Natural killer cell (primary cell): ENCODE data around the gene CYP4F11. TPM values are rescaled to one million over a fixed set of nuclear protein-coding genes. Genes with fewer than 3 reads are reported as not detected.

Source experiments
- ATAC-seq, 3 donors: fragments of 150-1000 bp in 2 of 3; fragments of 200-7000 bp in 1 of 3; cut with Tn5 transposase; 1 replicate in 1 of 3; 2 replicates in 2 of 3; pipeline ENCODE4 v1.10.0; 2021; ENCODE audit warnings: mild to moderate bottlenecking in 2 of 3, moderate library complexity in 2 of 3
- DNase-seq, 2 donors: peaks; one replicate each; pipeline versions ENCODE4 v3.0.0 to v3.0.0-alpha.2; 2013 to 2021; ENCODE audit warnings: mixed read lengths in 1 of 2
- H3K27ac ChIP-seq: one replicate; pipeline ENCODE4 v1.5.1; 2013; ENCODE audit warnings: mild to moderate bottlenecking, low read length
- H3K27me3 ChIP-seq: one replicate; pipeline ENCODE4 v1.6.1; 2013; ENCODE audit warnings: low read length; ENCODE audit not compliant: control insufficient read depth, insufficient read depth
- H3K36me3 ChIP-seq: one replicate; pipeline ENCODE4 v1.6.1; 2013; ENCODE audit warnings: low read length; ENCODE audit not compliant: control insufficient read depth, insufficient read depth
- H3K4me1 ChIP-seq: one replicate; pipeline ENCODE4 v1.6.1; 2013; ENCODE audit warnings: low read length; ENCODE audit not compliant: control insufficient read depth, insufficient read depth
- H3K4me3 ChIP-seq: one replicate; pipeline ENCODE4 v1.5.1; 2013; ENCODE audit warnings: low read length
- H3K9me3 ChIP-seq: one replicate; pipeline ENCODE4 v1.6.1; 2013; ENCODE audit warnings: low read length; ENCODE audit not compliant: control insufficient read depth, insufficient read depth
- H3K27ac Mint-ChIP-seq, 2 donors: one replicate each; pipeline ENCODE4 v1.8.0; 2022; ENCODE audit warnings: mild to moderate bottlenecking in 2 of 2, mixed read lengths in 2 of 2, moderate library complexity in 1 of 2
- H3K27me3 Mint-ChIP-seq, 2 donors: one replicate each; pipeline ENCODE4 v1.8.0; 2022; ENCODE audit warnings: low read depth in 2 of 2, mixed read lengths in 2 of 2
- H3K36me3 Mint-ChIP-seq: one replicate; pipeline ENCODE4 v1.8.0; 2022; ENCODE audit warnings: mixed read lengths
- H3K4me1 Mint-ChIP-seq, 2 donors: one replicate each; pipeline ENCODE4 v1.8.0; 2022; ENCODE audit warnings: mixed read lengths in 2 of 2
- H3K4me3 Mint-ChIP-seq: one replicate; pipeline ENCODE4 v1.8.0; 2022; ENCODE audit warnings: mild to moderate bottlenecking, moderate library complexity, mixed read lengths
- H3K9me3 Mint-ChIP-seq, 2 donors: one replicate each; pipeline ENCODE4 v1.8.0; 2022; ENCODE audit warnings: mixed read lengths in 2 of 2
- CTCF ChIP-seq: fragments of 200-600 bp; IDR thresholded peaks from one replicate; pipeline ENCODE4 v1.8.0; 2022; ENCODE audit warnings: antibody characterized with exemption
- WGBS: methylation state at CpG from one replicate; pipeline ENCODE4 v1.1.7; 2013; ENCODE audit warnings: missing lambda C conversion rate; ENCODE audit not compliant: insufficient coverage; 5-methylcytosine and 5-hydroxymethylcytosine counted together
- intact Hi-C: fragments of 100-400 bp; cut with micrococcal nuclease; formaldehyde crosslinking; loops from one replicate; pipeline ENCODE4 v1.14.2; 2022
- total RNA-seq, 4 donors: library from RNA; stranded (reverse); fragments of 120-200 nt in 1 of 4; gene quantifications; one replicate each; pipeline versions ENCODE4 v1.2.3 to v1.2.4, GENCODE V29; 2013 to 2022

CYP4F11 gene
- total RNA-seq, 3 donors from 2014 or later (not counting 1 experiment from before 2014, with no cell fraction given), result not detected

GRCh38 chr19:15871570-15871969 lies 62.8 kb downstream of the CYP4F11 start:
- Histone ChIP-seq H3K4me1 (peaks cover 9% of the 10 kb centered on the region), H3K36me3 (no peaks in the 10 kb centered on the region), H3K4me3 (no peak overlapping the region), H3K9me3 (no peaks in the 10 kb centered on the region), H3K27ac (no peak overlapping the region), H3K27me3 (peaks cover 2% of the 10 kb centered on the region)
- WGBS, result 13% methylated on average over 11 of the region's 11 CpGs
- no peak overlapping the region for H3K27ac Mint-ChIP-seq
- peaks cover 7 to 13% of the 10 kb centered on the region in 2 donors for H3K4me1 Mint-ChIP-seq
- H3K9me3 Mint-ChIP-seq, result no peaks in the 10 kb centered on the region
- peaks cover 15 to 35% of the 10 kb centered on the region in 2 donors for H3K27me3 Mint-ChIP-seq
- peak in 1 of 2 donors; percentile 20 for DNase-seq
- intact Hi-C loops, result no loop called here
- ATAC-seq, result peak in 1 of 3 donors; percentile 29
- H3K36me3 Mint-ChIP-seq, result no peaks in the 10 kb centered on the region
- no peak overlapping the region for H3K4me3 Mint-ChIP-seq
- TF ChIP-seq CTCF, result no peak

- intact Hi-C loops, result loop anchor here (1.0 to 2.0 kb wide), 2 partner anchors 241 to 286 kb away; no protein-coding TSS in a partner anchor
- 77% methylated on average over 9 of the region's 9 CpGs for WGBS
- peaks cover 2% of the 10 kb centered on the region for H3K27me3 ChIP-seq
- Mint-ChIP-seq H3K27ac (no peak overlapping the region), H3K36me3 (no peaks in the 10 kb centered on the region), H3K4me1 (peaks cover 5 to 7% of the 10 kb centered on the region in 2 donors), H3K9me3 (no peaks in the 10 kb centered on the region), H3K27me3 (peaks cover 15 to 22% of the 10 kb centered on the region in 2 donors), H3K4me3 (no peak overlapping the region)
- H3K4me1 ChIP-seq, result peaks cover 9% of the 10 kb centered on the region
- H3K4me3 ChIP-seq, result no peak overlapping the region
- H3K36me3 ChIP-seq, result no peaks in the 10 kb centered on the region
- H3K9me3 ChIP-seq, result no peaks in the 10 kb centered on the region
- H3K27ac ChIP-seq, result no peak overlapping the region
- DNase-seq (no peak), ATAC-seq (no peak)
- TF ChIP-seq CTCF, result no peak
Measured at GRCh38 chr19:15869873-15870272, 64.5 kb downstream of the CYP4F11 start.

- H3K27me3 Mint-ChIP-seq, result peaks cover 10 to 14% of the 10 kb centered on the region in 2 donors
- H3K36me3 ChIP-seq, result no peaks in the 10 kb centered on the region
- TF ChIP-seq CTCF, result peak; percentile 50
- WGBS, result 12% methylated on average over 3 of the region's 3 CpGs
- H3K4me3 Mint-ChIP-seq, result no peak overlapping the region
- H3K36me3 Mint-ChIP-seq, result no peaks in the 10 kb centered on the region
- H3K4me3 ChIP-seq, result no peak overlapping the region
- ATAC-seq (peak; percentile 59 to 96 (median 66)), DNase-seq (peak in 1 of 2 donors; percentile 77)
- peaks cover 5 to 7% of the 10 kb centered on the region in 2 donors for H3K4me1 Mint-ChIP-seq
- peaks cover 2% of the 10 kb centered on the region for H3K27me3 ChIP-seq
- no peaks in the 10 kb centered on the region for H3K9me3 ChIP-seq
- no peaks in the 10 kb centered on the region for H3K9me3 Mint-ChIP-seq
- H3K4me1 ChIP-seq, result peaks cover 9% of the 10 kb centered on the region
- no peak overlapping the region for H3K27ac Mint-ChIP-seq
- intact Hi-C loops, result loop anchor here (1.0 to 2.0 kb wide), 2 partner anchors 240 to 285 kb away; no protein-coding TSS in a partner anchor
- no peak overlapping the region for H3K27ac ChIP-seq
Measured at GRCh38 chr19:15869109-15869555, 65.2 kb downstream of the CYP4F11 start.

- Histone ChIP-seq H3K4me3 (no peak overlapping the region), H3K27ac (no peak overlapping the region), H3K4me1 (peaks cover 8% of the 10 kb centered on the region), H3K9me3 (no peaks in the 10 kb centered on the region), H3K36me3 (no peaks in the 10 kb centered on the region), H3K27me3 (peaks cover under 1% of the 10 kb centered on the region)
- no peaks in the 10 kb centered on the region for H3K9me3 Mint-ChIP-seq
- no peak overlapping the region for H3K27ac Mint-ChIP-seq
- no peak for TF ChIP-seq CTCF
- ATAC-seq, result no peak
- DNase-seq, result no peak
- peaks cover 5 to 7% of the 10 kb centered on the region in 2 donors for H3K4me1 Mint-ChIP-seq
- 69% methylated on average over 4 of the region's 5 CpGs for WGBS
- H3K4me3 Mint-ChIP-seq, result no peak overlapping the region
- H3K27me3 Mint-ChIP-seq, result peaks cover 8 to 12% of the 10 kb centered on the region in 2 donors
- intact Hi-C loops, result no loop called here
- H3K36me3 Mint-ChIP-seq, result no peaks in the 10 kb centered on the region
Measured at GRCh38 chr19:15866636-15867035, 67.7 kb downstream of the CYP4F11 start.
